Amniotic stem cell (primary cell): ENCODE data around the gene BZW1.
"Not testable (repeated sequence)": the region's sequence is repeated elsewhere in the genome, so short reads cannot be mapped to it uniquely, and the experiment has no call there.

Experiments
- DNase-seq: peaks from one replicate; lab custom pipeline; 2025; lab: John Stamatoyannopoulos, UW

BZW1 gene

DNA sequence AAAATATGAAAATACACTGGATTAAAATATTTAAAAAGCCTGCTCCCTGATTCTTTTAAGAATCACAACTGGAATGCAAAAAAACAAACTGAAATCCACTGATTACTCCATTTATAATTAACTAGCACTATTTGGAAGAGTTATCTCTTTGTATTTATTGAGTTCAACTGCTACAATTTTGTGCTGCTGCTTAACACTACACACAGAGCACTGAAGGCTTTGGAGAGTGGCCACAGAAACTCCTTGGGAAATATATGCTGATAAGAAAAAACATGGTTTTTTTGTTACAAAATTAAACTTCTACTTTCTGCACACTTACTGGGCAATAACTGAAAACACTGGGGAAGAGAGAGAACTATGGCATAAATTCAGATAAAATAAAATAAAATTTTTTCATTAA, 19.8 kb upstream of the BZW1 start:
- DNase-seq, result no peak

DNA sequence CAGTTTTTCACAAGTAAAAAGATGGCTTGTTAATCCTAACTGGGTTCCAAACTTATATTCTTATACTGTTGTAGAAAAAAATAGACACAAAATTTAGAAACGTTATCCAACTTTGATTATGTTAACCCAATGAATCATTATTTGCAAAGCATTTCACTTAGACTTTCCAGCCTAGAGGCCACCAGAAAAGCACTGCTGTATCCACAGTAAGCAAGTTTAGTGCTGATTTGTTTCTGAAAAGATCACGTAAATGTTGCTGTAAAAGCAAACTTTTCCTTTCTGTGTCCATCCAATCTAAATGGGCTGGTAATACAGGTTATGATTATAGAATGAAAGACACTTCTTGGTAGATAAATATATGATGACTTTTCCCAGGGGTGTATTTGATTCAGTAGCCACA, 17.6 kb upstream of the BZW1 start:
- DNase-seq, result no peak

- DNase-seq, result no peak
These were observed 16.7 kb upstream of the BZW1 start for GRCh38 chr2:200795028-200795440.

DNA sequence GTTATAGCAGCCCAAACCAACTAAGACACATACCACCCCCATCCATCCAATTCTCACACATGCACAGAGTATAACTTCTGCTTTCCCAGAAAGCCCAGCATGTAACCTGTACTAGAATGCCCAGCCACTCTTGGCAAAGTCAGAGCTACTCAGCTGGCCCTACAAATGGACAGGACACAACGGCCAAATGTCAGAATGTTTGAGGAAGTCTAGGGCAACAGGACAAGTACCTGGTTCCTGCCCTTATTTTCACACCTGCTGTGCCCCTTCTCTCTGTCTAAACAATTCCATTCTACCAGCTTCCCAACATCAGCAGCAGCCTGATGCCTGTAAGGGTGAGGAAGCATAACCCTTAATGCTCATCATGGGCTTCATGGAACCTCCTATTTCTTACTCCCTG, 15.1 kb upstream of the BZW1 start:
- DNase-seq, result no peak

GRCh38 chr2:200797242-200797770, 14.4 kb upstream of the BZW1 start:
- DNase-seq, result no peak

DNA sequence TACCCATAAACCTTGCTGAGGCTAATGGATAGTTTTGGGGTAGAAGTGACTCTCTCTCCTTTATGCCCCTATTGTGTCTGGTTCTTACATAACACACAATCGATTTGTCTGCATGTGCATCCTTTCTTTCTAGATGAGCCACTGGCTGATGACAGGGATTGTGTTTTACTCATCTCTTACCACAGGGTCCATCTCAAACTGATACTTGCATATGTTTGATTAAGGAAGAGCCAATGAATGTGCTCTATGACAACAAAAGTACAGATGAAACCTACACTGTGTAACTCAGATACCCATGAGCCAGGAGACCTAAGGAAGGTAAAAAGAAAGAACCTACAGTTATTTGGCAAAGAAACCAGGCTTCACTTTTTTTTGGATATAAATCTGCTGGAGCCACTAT, 13.2 kb upstream of the BZW1 start:
- DNase-seq, result no peak

GRCh38 chr2:200800458-200800857, 11.3 kb upstream of the BZW1 start:
- DNase-seq, result no peak

DNA sequence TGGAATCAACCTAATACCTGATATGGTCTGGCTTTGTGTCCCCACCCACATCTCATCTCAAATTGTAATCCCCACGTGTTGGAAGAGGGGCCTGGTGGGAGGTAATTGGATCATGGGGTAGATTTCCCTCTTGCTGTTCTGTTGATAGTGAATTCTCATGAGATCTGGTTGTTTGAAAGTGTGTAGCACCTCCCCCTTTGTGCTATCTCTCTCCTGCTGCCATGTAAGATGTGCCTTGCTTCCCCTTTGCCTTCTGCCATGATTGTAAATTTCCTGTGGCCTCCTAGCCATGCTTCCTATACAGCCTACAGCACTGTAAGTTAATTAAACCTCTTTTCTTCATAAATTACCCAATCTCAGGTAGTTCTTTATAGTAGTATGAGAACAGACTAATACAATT, 10.3 kb upstream of the BZW1 start:
- not testable (repeated sequence) for DNase-seq

DNA sequence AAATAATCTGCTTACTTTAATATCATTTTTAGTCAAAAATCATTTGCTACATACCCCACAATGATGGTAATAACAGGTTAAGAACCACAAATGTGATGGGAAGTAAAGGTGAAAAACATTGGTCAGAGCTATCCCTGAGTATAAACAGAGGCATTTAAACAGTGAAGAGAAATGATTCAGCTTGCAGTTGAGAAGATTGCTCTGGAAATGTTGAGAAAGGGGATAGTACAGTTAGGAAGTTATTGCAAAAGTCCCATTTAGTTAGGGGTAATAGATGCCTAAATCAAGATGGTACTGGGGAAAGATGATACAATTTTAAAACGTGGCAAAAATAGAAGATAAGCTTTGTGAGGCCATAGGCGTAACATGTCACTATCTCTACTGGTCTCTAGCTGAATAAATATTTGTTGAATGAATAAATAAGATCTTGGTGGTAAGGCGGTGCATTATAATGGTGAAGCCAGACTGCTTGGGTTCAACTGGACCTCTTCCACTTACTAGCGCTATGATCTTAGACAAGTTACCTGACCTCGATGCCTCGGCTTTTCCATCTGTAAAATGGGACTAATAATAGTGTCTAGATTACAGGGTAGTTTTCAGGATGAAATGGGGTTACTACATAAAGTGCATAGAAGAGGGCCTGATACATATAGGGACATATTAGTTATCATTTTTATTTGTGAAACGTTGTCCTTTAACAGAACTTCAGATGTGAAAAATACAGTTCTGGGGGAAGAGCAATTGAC, 2.0 kb upstream of the BZW1 start:
- no peak for DNase-seq

- DNase-seq, result no peak
These were observed 1.3 kb upstream of the BZW1 start for GRCh38 chr2:200810252-200810997.

DNA sequence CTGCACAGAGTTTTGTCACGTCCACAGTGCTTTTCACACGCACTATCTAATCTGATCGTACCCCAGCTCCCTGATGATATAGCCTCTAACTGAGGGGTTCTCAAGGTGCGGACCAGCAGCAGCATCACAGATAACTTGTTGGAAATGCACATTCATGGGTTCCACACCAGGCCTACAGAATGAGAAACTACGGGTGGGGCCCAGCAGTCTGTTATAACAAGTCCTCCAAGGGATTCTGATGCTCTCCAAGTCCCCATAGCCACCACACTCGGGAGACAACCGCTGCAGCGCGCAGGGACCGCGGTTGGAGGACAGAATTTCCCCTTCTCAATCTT, 745 bp upstream of the BZW1 start:
- no peak for DNase-seq

GRCh38 chr2:200812122-200813022, 662 bp downstream of the BZW1 start:
- DNase-seq, result peak; percentile 38

DNA sequence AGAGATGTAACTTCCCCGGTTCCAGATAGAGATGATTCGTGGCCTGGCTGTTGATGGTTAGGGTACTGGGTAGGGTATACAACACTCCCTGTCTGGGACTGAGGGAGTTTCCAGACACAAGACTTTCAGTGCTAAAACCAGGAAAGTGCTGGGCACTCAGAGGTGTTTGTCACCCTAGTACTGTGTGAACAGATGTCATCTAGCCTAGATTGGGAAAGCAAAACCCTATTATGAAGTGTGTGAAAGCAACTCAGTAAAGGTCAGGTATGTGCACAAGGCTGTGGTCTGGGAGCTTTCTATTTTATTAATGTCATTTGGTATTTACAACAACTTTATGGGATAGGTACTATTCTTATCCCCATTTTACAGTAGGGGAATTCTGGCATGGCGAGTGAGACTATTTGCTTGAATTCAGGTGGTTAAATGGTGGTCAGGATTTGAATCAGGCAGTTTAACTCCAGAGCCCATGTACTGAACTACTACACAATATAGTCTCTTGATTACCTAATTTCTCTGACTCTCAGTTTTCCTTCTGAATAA, 2.6 kb downstream of the BZW1 start:
- no peak for DNase-seq

GRCh38 chr2:200814917-200815316, 3.2 kb downstream of the BZW1 start:
- no peak for DNase-seq

DNA sequence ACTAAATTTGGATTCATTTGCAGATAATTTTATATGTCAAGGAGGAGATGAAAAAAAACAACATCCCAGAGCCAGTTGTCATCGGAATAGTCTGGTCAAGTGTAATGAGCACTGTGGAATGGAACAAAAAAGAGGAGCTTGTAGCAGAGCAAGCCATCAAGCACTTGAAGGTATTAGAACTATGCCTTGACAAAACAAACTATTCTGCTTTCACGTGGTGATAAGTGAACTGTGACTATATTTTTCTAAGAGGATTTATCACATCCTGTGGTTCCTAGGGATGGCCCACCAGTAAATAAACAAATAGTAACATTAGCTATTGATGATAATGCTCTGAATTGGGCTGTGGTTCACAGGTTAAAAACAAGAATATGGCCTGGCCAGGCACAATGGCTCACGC, 7.0 kb downstream of the BZW1 start:
- not testable (repeated sequence) for DNase-seq

DNA sequence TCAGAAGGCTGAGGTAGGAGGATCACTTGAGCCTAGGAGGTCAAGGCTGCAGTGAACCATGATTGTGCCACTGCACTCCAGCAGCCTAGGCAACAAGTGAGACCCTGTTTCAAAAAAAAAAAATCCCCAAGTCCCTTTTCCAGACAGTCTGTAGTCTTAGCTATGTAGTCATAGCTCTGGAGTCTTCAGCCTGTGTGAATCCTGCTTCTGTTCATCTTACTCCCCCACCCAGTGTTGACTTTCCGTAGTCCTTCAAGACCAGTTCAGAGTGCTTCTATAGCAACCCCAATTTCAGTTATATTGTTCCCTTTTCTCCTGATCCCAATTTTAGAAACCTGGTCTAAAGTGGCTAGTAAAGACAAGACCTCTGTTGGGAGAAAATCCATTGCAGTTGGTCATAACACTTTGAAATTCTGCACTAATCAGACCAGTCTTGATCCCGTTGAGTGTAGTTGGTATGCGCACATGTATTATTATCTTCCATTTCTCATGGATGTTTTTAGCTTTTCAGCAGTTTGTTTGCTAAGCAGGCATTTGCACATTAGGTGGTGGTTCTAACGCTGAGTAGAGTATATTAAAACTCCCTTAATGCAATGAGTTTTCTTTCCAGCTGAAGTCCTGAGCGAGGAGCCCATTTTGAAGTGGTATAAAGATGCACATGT, 9.0 kb downstream of the BZW1 start:
- DNase-seq, result no peak

DNA sequence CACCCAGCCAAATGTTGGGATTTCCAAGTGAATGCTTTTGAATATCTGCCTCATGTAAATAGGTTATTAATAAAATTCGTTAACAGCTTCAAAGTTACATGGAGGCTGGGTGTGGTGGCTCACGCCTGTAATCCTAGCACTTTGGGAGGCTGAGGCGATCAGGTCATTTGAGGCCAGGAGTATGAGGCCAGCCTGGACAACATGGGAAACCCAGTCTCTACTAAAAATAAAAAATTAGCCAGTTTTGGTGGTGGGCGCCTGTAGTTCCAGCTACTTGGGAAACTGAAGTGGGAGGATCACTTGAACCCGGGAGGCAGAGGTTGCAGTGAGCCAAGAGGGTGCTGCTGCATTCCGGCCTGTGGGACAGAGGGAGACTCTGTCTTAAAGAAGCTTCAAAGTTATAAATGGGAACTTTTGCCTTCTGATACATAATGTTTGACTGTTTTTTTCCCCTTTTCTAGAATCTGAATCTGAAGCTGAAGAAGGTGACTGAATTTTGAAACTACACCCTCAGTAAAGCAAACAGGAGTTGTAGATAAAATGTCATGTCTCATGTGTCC, 10.1 kb downstream of the BZW1 start:
- DNase-seq, result no peak

GRCh38 chr2:200828104-200828503, 16.4 kb downstream of the BZW1 start:
- DNase-seq, result no peak

DNA sequence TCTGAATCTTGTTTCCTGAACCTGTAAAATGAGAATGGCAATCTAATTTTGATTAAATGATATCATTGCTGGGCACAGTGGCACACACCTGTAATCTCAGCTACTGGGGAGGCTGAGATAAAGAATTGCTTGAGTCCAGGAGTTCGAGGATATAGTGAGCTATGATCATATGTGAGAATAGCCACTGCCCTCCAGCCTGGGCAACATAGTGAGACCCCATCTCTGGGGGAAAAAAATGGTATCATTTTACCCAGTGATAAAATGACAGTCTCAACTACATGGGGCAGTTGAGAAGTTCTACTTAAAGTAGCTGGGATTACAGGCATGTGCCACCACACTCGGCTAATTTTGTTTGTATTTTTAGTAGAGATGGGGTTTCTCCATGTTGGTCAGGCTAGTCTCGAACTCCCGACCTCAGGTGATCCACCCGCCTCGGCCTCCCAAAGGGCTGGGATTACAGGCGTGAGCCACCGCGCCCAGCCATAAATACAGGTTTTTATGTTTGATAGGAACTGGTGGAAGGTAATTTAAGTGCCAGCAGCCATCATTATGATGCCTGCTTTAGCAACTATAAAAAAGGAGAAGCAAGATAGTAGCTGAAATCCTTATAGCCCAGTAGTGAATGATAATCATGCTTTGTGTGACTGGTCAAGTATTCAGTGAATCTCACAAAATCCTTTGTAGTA, 17.0 kb downstream of the BZW1 start:
- no peak for DNase-seq

DNA sequence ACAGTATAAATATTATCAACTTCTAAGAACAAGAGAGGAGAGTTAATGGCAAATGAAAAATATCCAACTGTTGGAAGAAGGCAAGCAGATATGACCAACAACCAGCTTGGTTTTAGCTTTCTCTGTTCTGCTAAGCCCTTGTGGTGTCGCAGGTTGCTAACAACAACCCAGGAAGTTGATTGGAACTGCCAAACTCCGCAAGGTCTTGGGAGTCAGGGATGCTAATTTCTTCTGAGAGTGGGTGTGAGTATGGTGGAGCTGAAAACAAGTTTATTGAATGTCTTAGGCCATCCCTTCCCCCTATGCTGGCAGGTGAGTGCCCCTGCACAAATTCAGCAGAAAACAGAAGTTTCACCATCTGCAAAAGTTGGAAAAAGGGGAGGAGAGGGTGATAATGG, 17.5 kb downstream of the BZW1 start:
- DNase-seq, result no peak

DNA sequence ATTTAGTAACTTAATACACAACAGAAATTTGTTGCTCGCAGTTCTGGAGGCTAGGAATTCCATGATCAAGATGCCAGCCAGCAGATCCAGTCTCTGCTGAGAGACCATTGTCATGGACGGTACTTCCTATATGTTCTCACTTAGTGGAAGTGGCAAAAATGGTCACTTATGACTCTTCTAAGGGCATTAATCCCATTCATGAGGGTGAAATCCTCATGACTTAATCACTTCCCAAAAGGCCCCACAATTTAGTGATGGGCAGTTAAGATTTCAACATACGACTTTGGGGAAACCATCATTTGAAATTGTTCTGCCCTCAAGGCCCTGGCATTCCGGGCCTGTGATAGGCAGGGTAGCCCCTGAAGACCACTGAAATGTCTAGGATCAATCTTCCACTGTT, 23.0 kb downstream of the BZW1 start:
- no peak for DNase-seq
